ENCODE data around the gene ADI1. TPM values are rescaled to one million over a fixed set of nuclear protein-coding genes. Genes with fewer than 3 reads are reported as not detected.

ADI1 gene
- total and polyA plus RNA-seq, 2 of the 4 experiments (the other 2 are of a cell fraction): 43.2 to 46.0 TPM

DNA sequence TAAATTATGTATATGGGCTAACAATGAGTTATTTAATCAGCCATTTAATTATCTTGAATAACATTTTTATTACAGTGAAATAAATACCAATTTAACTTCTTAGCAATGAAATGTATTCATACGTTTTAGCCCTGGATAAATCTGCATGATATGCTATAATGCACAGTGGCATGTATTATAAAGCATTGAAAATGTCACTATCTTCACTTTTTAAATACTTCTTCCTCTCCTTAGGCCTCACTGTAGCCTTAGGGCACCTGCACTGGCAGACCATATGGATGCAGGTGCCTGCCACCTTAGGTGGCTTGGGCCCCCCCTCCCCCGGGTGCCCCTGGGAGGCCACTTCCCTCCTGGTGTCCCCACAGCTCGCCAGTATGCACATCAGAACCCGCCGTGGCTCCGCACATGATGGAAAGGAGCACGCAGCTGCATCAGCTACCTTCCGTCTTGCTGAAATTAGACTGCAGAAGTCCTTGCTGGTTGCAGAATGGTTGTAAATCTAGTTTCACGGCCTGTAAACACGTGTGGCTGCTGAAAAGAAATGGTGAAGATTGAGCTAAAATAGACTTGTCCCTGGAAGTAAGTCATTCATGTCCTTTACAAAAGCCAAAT lies 56.7 kb downstream of the ADI1 start:
- no peak overlapping the region for H2BK5ac ChIP-seq (ENCODE audit: low read depth, low read length, poor library complexity, severe bottlenecking)
- no peak overlapping the region for H3K4ac ChIP-seq (ENCODE audit: low read depth, low read length)
- no peak overlapping the region for H2AK9ac ChIP-seq (replicated peaks; ENCODE audit: low read depth, low read length, poor library complexity)
- H3K36me3 ChIP-seq (ENCODE audit: control insufficient read depth, insufficient read depth, low read length): peaks cover 24% of the 10 kb centered on the region
- 82% methylated on average over 5 of the region's 10 CpGs; no CpG with 5 or more reads in 1 of the 2 experiments for WGBS, 2 experiments (ENCODE audit: extremely low coverage in 2 of 2, insufficient read length in 1 of 2)
- H3K27me3 ChIP-seq (ENCODE audit: control insufficient read depth, insufficient read depth, low read length): no peaks in the 10 kb centered on the region
- no peak for TF ChIP-seq FOS (IDR thresholded peaks at IDR 0.05; ENCODE audit: low read depth, low read length)
- TF ChIP-seq, protein P1, sequence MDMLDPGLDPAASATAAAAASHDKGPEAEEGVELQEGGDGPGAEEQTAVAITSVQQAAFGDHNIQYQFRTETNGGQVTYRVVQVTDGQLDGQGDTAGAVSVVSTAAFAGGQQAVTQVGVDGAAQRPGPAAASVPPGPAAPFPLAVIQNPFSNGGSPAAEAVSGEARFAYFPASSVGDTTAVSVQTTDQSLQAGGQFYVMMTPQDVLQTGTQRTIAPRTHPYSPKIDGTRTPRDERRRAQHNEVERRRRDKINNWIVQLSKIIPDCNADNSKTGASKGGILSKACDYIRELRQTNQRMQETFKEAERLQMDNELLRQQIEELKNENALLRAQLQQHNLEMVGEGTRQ (IDR thresholded peaks at IDR 0.05; ENCODE audit: low read depth, low read length): no peak
- TF ChIP-seq RCOR1 (IDR thresholded peaks at IDR 0.05; ENCODE audit: insufficient replicate concordance, low read length): no peak
- no peak for TF ChIP-seq RAD21 (IDR thresholded peaks at IDR 0.05; ENCODE audit: low read length)
- TF ChIP-seq, protein P2, sequence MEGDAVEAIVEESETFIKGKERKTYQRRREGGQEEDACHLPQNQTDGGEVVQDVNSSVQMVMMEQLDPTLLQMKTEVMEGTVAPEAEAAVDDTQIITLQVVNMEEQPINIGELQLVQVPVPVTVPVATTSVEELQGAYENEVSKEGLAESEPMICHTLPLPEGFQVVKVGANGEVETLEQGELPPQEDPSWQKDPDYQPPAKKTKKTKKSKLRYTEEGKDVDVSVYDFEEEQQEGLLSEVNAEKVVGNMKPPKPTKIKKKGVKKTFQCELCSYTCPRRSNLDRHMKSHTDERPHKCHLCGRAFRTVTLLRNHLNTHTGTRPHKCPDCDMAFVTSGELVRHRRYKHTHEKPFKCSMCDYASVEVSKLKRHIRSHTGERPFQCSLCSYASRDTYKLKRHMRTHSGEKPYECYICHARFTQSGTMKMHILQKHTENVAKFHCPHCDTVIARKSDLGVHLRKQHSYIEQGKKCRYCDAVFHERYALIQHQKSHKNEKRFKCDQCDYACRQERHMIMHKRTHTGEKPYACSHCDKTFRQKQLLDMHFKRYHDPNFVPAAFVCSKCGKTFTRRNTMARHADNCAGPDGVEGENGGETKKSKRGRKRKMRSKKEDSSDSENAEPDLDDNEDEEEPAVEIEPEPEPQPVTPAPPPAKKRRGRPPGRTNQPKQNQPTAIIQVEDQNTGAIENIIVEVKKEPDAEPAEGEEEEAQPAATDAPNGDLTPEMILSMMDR (conservative IDR thresholded peaks at IDR 0.05; ENCODE audit: low read depth, low read length): no peak
- TF ChIP-seq POLR2A (IDR thresholded peaks at IDR 0.05; ENCODE audit: low read depth, low read length): no peak
- TF ChIP-seq BHLHE40 (IDR thresholded peaks at IDR 0.05; ENCODE audit: low read depth, low read length): no peak
- TF ChIP-seq NFE2L2 (IDR thresholded peaks at IDR 0.05; ENCODE audit: low read depth, low read length): no peak
- no peak for TF ChIP-seq RFX5 (IDR thresholded peaks at IDR 0.05; ENCODE audit: low read depth, low read length)
- TF ChIP-seq CHD1 (IDR thresholded peaks at IDR 0.05; ENCODE audit: low read depth, low read length): no peak
- no peak for TF ChIP-seq SMC3 (IDR thresholded peaks at IDR 0.05; ENCODE audit: low read depth, low read length)
- TF ChIP-seq, protein P3, sequence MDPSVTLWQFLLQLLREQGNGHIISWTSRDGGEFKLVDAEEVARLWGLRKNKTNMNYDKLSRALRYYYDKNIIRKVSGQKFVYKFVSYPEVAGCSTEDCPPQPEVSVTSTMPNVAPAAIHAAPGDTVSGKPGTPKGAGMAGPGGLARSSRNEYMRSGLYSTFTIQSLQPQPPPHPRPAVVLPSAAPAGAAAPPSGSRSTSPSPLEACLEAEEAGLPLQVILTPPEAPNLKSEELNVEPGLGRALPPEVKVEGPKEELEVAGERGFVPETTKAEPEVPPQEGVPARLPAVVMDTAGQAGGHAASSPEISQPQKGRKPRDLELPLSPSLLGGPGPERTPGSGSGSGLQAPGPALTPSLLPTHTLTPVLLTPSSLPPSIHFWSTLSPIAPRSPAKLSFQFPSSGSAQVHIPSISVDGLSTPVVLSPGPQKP (IDR thresholded peaks at IDR 0.05; ENCODE audit: borderline replicate concordance, low read depth, low read length): no peak
- TF ChIP-seq MXI1 (IDR thresholded peaks at IDR 0.05; ENCODE audit: borderline replicate concordance, low read depth, low read length): no peak
- TF ChIP-seq CEBPB (IDR thresholded peaks at IDR 0.05; ENCODE audit: low read depth, low read length): no peak
- no peak for TF ChIP-seq MAFK (IDR thresholded peaks at IDR 0.05; ENCODE audit: low read depth, low read length)
- TF ChIP-seq MAZ (IDR thresholded peaks at IDR 0.05; ENCODE audit: borderline replicate concordance, low read depth, low read length): no peak
- in situ Hi-C loops (cut with MboI; ENCODE audit: low sequenced_read_pairs): no loop called here
- H4K91ac ChIP-seq (ENCODE audit: insufficient read depth, low read depth, low read length): no peak overlapping the region
- no peak overlapping the region for H3K23ac ChIP-seq (ENCODE audit: low read depth, low read length)
- H3K9me1 ChIP-seq (ENCODE audit: insufficient read depth, low read length): peaks cover 7% of the 10 kb centered on the region
- ATAC-seq (ENCODE audit: low read depth): no peak
- CTCF ChIA-PET: interaction anchor here (0.6 to 1.8 kb wide), 3 partner anchors 10 to 147 kb away, joined by 6 to 14 read pairs (median 9); no protein-coding TSS in a partner anchor
- H3K9ac ChIP-seq (ENCODE audit: low read depth, low read length): no peak overlapping the region
- H2AK5ac ChIP-seq (ENCODE audit: low read depth, low read length): no peak overlapping the region
- no peak overlapping the region for H4K8ac ChIP-seq (ENCODE audit: low read depth in 2 of 2, low read length in 2 of 2)
- H2BK20ac ChIP-seq (ENCODE audit: low read depth, low read length): no peak overlapping the region
- H4K20me1 ChIP-seq (ENCODE audit: insufficient read depth, low read length): no peaks in the 10 kb centered on the region
- intact Hi-C loops (cut with micrococcal nuclease): no loop called here
- no peak overlapping the region for H3K4me3 ChIP-seq (ENCODE audit: insufficient read depth, low read depth, low read length)
- peaks cover 0 to 15% of the 10 kb centered on the region in 2 experiments; a peak in 2 of 4 replicates for H3K79me1 ChIP-seq (ENCODE audit: low read depth in 1 of 2, low read length in 2 of 2)
- POLR2A ChIA-PET (ENCODE audit: unreplicated experiment): no interaction called here
- H3K56ac ChIP-seq (ENCODE audit: extremely low read depth, insufficient read depth, low read length): no peak overlapping the region
- no peak overlapping the region for H2AFZ ChIP-seq (replicated peaks; ENCODE audit: low read length, poor library complexity)
- H2BK15ac ChIP-seq (ENCODE audit: low read depth, low read length): no peak overlapping the region
- H4K5ac ChIP-seq (ENCODE audit: low read depth, low read length): no peak overlapping the region
- dilution Hi-C loops (cut with HindIII; ENCODE audit: low sequenced_read_pairs, unreplicated experiment): no loop called here
- DNase-seq: no peak
- H3K14ac ChIP-seq (replicated peaks; ENCODE audit: low read depth, low read length): no peak overlapping the region
- no peak overlapping the region for H3K27ac ChIP-seq (ENCODE audit: insufficient read depth, low read length)
- no peak overlapping the region for H3K4me2 ChIP-seq (ENCODE audit: low read depth, low read length)
- peaks cover 12% of the 10 kb centered on the region for H3K4me1 ChIP-seq (ENCODE audit: control insufficient read depth, insufficient read depth, low read length)
- no peak overlapping the region for H2BK120ac ChIP-seq (ENCODE audit: low read depth, low read length)
- H3K18ac ChIP-seq (ENCODE audit: low read depth, low read length): no peak overlapping the region
- no peaks in the 10 kb centered on the region for H3K9me3 ChIP-seq (ENCODE audit: control insufficient read depth, insufficient read depth, low read length)
- BruUV-seq (replicated peaks): no TSS peak

Data from IMR-90 (cell line).